ENCODE data around the gene ETV3.

Gene ETV3

DNA sequence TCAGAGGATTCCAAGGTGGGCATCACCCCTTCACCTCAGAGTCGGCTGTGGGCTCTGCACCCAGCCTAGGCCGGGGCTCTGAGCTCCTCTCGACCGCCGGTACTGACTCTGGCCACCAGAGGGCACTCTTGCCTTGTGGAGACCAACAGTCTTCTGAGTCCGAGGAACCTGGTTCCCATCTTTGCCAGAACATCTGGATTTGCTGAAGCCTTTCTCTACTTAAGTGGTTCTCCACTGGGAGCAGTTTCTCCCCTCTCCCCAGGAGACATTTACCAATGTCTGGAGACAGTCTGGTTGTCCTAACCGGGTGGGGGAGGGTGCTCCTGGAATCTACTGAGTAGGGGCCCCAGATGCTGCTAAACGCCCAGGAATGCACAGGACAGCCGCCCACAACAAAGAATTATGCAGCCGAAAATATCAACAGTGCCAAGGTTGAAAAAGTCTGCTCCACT lies 48.0 kb downstream of the ETV3 start:
- DNase-seq = peak; percentile 87

GRCh38 chr1:157089789-157090188 lies 48.4 kb downstream of the ETV3 start:
- DNase-seq = no peak

- no peak for DNase-seq
These were observed 49.6 kb downstream of the ETV3 start for GRCh38 chr1:157088607-157089006.

- no peak for DNase-seq
These were observed 51.2 kb downstream of the ETV3 start for GRCh38 chr1:157087030-157087429.

DNA sequence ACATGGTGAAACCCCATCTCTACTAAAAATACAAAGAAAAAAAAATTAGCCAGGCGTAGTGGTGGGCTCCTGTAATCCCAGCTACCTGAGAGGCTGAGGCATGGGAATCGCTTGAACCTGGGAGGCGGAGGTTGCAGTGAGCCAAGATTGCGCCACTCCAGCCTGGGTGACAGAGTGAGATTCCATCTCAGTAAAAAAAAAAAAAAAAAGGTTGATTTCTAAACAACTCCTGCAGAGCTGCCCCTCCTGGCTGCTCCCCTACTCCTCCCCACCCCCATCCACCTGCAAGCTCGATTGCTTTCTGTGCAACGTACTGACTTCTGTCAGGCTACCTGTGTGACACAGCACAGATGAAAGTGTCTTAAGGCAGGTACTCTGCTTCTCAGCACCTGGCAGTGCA lies 51.9 kb downstream of the ETV3 start:
- DNase-seq = no peak

DNA sequence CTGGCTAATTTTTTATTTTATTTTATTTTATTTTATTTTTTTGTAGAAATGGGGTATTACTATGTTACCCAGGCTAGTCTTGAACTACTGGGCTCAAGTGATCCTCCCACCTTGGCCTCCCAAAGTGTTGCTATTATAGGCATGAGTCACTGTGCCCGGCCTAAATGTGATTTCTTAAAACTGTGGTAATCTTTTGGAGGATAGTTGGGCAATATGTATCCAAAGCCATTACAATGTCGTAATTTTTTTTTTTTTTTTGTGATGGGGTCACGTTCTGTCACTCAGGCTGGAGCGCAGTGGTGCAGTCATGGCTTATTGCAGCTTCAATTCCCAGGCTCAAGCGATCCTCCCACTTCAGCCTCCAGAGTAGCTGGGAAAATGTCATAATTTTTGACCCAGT lies 52.8 kb downstream of the ETV3 start:
- no peak for DNase-seq

GRCh38 chr1:157084720-157085119 lies 53.5 kb downstream of the ETV3 start:
- DNase-seq = no peak

DNA sequence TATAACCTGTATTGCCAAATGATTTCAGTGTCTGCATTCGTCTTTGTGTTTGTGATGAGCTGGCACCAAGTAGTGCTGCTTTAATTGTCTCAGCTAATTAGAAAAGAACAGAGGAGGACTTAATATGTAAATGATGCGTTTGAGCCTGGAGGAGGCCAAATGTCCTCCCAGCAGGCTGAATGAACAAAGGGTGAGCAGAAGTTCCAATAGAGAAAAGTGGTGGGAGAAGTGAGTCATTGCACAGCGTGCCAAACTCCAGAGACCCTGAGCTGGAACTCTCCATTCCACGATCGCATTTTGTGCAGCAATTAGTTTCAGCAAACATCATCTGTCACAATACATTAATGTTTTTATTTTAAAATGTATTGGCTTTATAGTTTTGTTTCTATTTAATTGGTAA lies 56.5 kb downstream of the ETV3 start:
- no peak for DNase-seq

DNA sequence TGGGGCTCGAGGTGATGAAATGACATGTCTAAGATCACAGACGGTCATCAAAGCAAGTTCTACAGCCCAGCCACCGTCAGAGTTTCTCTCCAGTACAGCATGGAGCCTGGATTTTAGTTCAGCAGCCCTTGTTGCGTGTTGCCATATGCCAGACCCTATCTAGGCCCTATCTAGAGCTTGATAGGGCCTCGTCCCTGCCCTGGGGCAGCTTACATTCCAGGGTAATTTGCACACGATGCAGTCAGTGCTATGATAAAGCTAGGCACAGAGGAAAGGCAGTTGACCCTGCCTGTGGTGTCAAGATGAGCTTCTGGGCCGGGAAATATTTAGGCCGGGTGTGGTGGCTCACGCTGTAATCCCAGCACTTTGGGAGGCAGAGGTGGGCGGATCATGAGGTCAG lies 57.5 kb downstream of the ETV3 start:
- no peak for DNase-seq

GRCh38 chr1:157077394-157077793 lies 60.8 kb downstream of the ETV3 start:
- no peak for DNase-seq

DNA sequence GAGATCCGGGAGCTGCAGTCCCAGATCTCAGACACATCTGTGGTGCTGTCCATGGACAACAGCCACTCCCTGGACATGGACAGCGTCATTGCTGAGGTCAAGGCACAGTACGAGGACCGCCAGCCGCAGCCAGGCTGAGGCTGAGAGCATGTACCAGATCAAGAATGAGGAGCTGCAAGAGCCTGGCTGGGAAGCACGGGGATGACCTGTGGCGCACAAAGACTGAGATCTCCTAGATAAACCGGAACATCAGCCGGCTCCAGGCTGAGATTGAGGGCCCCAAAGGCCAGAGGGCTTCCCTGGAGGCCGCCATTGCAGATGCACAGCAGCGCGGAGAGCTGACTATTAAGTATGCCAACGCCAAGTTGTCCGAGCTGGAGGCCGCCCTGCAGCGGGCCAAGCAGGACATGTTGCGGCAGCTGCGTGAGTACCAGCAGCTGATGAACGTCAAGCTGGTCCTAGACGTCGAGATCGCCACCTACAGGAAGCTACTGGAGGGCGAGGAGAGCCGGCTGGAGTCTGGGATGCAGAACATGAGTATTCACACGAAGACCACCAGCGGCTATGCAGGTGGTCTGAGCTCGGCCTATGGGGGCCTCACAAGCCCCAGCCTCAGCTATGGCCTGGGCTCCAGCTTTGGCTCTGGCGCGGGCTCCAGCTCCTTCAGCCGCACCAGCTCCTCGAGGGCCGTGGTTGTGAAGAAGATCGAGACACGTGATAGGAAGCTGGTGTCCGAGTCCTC lies 64.1 kb downstream of the ETV3 start:
- DNase-seq = peak; percentile 22

All from stimulated activated CD4-positive, alpha-beta T cell treated with anti-CD3 and anti-CD28 coated beads, Interleukin-4, amount 100 ng/mL, for 1 hour (primary cell).